Measurements from ENCODE around the gene CENPP. TPM values are rescaled to one million over a fixed set of nuclear protein-coding genes. Genes with fewer than 3 reads are reported as not detected.

Gene CENPP
- total RNA-seq, 4 donors from 2014 or later, result 1.5 to 11.6 (median 5.5) TPM

DNA sequence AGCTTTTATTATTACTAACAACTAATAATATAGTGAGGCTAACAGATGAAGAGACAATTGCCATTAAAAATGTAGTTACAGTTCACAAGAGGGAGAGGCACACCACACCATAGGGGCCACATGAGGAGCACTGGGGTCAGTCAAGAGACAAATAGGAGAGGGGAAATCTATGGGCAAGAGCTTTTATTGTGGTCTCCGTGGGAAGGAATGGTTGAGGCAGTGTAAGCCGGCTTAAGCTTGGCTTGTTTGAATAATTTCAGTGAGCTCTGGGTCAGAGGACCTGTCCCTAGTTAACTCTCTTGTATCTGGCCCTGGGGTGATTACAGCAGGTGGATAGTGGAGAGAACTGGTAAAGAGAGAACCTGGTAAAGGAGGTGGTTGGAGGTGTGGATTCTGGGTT lies 43.3 kb downstream of the CENPP start:
- DNase-seq, result no peak
- intact Hi-C loops (cut with DNase I), result no loop called here
- Histone ChIP-seq H3K36me3 (no peaks in the 10 kb centered on the region), H3K4me3 (replicated peaks in 1 of 3) (no peak overlapping the region), H3K4me1 (no peaks in the 10 kb centered on the region), H3K27ac (no peak overlapping the region), H3K27me3 (no peaks in the 10 kb centered on the region), H3K9me3 (no peaks in the 10 kb centered on the region)
- no peak for TF ChIP-seq POLR2A (IDR thresholded peaks at IDR 0.05)
- TF ChIP-seq, protein P1, sequence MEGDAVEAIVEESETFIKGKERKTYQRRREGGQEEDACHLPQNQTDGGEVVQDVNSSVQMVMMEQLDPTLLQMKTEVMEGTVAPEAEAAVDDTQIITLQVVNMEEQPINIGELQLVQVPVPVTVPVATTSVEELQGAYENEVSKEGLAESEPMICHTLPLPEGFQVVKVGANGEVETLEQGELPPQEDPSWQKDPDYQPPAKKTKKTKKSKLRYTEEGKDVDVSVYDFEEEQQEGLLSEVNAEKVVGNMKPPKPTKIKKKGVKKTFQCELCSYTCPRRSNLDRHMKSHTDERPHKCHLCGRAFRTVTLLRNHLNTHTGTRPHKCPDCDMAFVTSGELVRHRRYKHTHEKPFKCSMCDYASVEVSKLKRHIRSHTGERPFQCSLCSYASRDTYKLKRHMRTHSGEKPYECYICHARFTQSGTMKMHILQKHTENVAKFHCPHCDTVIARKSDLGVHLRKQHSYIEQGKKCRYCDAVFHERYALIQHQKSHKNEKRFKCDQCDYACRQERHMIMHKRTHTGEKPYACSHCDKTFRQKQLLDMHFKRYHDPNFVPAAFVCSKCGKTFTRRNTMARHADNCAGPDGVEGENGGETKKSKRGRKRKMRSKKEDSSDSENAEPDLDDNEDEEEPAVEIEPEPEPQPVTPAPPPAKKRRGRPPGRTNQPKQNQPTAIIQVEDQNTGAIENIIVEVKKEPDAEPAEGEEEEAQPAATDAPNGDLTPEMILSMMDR (IDR thresholded peaks at IDR 0.05), result no peak
- WGBS, 2 donors, result 25 to 35% methylated on average over 2 of the region's 2 CpGs

DNA sequence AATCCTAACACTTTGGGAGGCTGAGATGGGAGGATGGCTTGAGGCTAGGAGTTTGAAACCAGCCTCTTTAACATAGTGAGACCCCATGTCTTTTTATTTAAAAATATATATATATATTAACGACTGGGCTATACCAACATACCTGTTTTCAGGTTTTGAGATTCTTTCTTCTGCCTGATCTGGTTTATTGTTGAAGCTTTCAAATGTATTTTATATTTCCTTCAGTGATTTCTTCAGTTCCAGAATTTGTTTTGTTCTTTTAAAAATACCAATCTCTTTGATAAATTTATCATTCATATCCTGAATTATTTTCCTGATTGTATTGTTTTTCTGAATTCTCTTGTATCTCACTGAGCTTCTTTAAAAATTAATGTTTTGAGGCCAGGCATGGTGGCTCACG lies 47.4 kb downstream of the CENPP start:
- no peak overlapping the region for H3K27ac ChIP-seq
- intact Hi-C loops (cut with DNase I), result no loop called here
- no peaks in the 10 kb centered on the region for H3K4me1 ChIP-seq
- TF ChIP-seq, protein P1 (IDR thresholded peaks at IDR 0.05), result no peak
- no peak for TF ChIP-seq POLR2A (IDR thresholded peaks at IDR 0.05)
- H3K36me3 ChIP-seq, result no peaks in the 10 kb centered on the region
- H3K27me3 ChIP-seq, result no peaks in the 10 kb centered on the region
- no peak overlapping the region for H3K4me3 ChIP-seq (replicated peaks in 1 of 3)
- no peak for DNase-seq
- H3K9me3 ChIP-seq, result no peaks in the 10 kb centered on the region
- 98% methylated on average over 2 of the region's 2 CpGs for WGBS, 2 donors

DNA sequence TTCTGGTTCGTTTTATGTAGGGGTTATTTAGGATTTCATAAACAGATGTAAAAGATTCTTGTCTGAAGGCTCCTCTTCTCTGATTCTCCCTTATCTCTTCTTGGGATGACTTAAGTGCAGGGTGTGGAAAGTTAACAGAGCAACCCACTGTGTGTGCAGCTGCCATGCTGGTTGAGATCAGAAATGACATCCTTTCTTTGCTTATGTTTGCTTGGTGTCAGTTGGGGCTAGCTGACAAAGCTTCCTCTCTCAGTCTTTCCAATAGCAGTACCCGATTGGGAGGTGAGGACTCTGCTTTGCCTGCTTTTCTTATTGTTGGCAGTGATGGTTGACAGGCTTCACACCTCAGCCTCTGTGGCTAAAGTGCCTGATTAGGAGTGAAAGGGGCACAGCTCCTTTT lies 52.1 kb downstream of the CENPP start:
- H3K9me3 ChIP-seq, result no peaks in the 10 kb centered on the region
- no peak overlapping the region for H3K27ac ChIP-seq
- H3K4me3 ChIP-seq (replicated peaks in 1 of 3), result no peak overlapping the region
- intact Hi-C loops (cut with DNase I), result no loop called here
- TF ChIP-seq POLR2A (IDR thresholded peaks at IDR 0.05), result no peak
- TF ChIP-seq, protein P1 (IDR thresholded peaks at IDR 0.05), result no peak
- H3K4me1 ChIP-seq, result no peaks in the 10 kb centered on the region
- 69 to 82% methylated on average over 2 of the region's 2 CpGs for WGBS, 2 donors
- H3K27me3 ChIP-seq, result no peaks in the 10 kb centered on the region
- no peak for DNase-seq
- no peaks in the 10 kb centered on the region for H3K36me3 ChIP-seq

DNA sequence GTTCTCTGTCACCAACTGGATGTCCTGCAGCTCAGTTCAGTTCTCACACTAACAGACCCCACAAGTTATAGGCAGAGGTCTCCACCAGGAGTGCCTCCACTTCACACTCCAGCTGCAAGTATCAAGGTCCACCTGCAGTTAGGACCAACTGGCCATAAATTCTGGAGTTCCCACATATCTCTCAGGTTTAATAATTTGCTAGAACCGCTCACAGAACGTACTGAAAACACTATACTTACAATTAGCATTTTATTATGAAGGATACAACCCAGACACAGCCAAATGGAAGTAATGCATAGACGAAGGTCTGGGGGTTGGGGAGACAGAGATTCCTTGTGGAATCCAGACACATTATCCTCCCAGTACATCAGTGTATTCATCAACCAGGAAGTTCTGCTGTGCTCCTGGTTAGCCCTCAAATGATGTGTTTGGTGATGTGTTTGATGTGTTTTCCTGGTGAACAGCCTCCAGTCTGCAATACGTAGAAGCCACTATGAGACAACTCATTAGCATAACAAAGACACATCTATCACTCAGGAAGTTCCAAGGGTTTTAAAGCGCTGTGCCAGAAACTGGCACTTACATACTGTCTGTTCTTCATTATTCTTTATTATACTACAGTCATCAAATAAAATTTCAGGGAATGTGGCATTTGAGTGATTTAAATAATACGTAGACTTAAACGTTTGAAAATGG lies 53.3 kb downstream of the CENPP start:
- WGBS, 2 donors, result 85 to 86% methylated on average over 7 of the region's 7 CpGs
- Histone ChIP-seq H3K9me3 (no peaks in the 10 kb centered on the region), H3K27me3 (no peaks in the 10 kb centered on the region), H3K27ac (no peak overlapping the region), H3K4me1 (no peaks in the 10 kb centered on the region), H3K36me3 (no peaks in the 10 kb centered on the region), H3K4me3 (replicated peaks in 1 of 3) (no peak overlapping the region)
- TF ChIP-seq POLR2A (IDR thresholded peaks at IDR 0.05), result no peak
- TF ChIP-seq, protein P1 (IDR thresholded peaks at IDR 0.05), result no peak
- intact Hi-C loops (cut with DNase I), result no loop called here
- no peak for DNase-seq

DNA sequence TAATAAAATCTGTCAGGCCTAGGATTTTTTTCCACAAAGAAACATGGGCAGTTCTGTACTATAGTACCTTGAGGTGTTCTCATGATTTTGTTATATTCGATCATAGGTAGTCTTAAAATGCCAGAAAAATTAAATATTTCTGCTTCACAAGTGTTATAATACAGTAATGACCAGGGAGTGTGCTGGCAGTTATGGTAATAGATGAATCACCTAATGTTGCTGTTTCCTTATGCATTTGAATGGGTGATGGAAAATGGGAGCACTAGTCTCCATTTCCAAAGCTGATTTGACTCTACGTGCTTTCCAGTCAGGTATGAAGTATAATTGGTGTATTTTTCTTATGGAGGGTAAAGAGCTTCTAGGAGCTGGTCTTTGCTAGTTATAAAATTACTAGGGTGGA lies 54.9 kb downstream of the CENPP start:
- intact Hi-C loops (cut with DNase I), result no loop called here
- Histone ChIP-seq H3K27ac (no peak overlapping the region), H3K36me3 (no peaks in the 10 kb centered on the region), H3K4me1 (no peaks in the 10 kb centered on the region), H3K9me3 (peaks cover 4% of the 10 kb centered on the region), H3K27me3 (no peaks in the 10 kb centered on the region), H3K4me3 (replicated peaks in 1 of 3) (no peak overlapping the region)
- WGBS, 2 donors, result 93 to 98% methylated on average over 2 of the region's 2 CpGs
- TF ChIP-seq, protein P1 (IDR thresholded peaks at IDR 0.05), result no peak
- no peak for TF ChIP-seq POLR2A (IDR thresholded peaks at IDR 0.05)
- DNase-seq, result no peak

Data from thyroid gland (tissue), 4 donors.